Measurements from ENCODE around the gene MST1. TPM values are rescaled to one million over a fixed set of nuclear protein-coding genes. Genes with fewer than 3 reads are reported as not detected.
A peak's percentile ranks its signal among the peaks of the same experiment; 100 is the strongest.
"Not testable (repeated sequence)": the region's sequence is repeated elsewhere in the genome, so short reads cannot be mapped to it uniquely, and the experiment has no call there.

Gene MST1
- total RNA-seq, 1 donor from 2014 or later: 8.2 TPM

DNA sequence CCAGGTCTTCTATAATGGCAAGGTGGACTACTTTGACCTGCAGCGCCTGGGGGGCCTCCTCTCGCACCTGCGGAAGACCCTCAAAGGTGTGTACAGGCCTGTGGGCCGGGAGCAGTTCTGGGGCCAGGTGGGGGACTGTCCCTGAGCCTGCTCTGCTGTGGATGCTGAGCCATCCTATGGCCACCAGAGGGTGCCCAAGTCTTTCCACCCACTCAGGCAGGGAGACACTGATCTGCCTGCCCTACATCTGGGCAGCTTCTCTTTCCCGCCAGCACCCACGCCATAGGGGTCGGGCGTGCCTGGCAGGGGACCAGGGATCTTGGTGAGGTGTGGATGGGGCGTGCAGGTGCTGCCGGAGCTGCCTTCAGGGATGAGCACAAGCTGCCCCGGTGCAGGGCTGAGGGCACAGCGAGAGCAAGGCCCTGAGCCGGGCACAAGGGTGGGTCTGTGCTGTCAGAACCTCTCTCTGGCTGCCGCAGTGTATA is 14.2 kb upstream of the MST1 start:
- H3K4me3 Mint-ChIP-seq: no peak overlapping the region
- H3K27ac Mint-ChIP-seq: no peak overlapping the region
- no peaks in the 10 kb centered on the region for H3K27me3 Mint-ChIP-seq (ENCODE audit: insufficient read depth)
- peaks cover 5% of the 10 kb centered on the region for H3K36me3 Mint-ChIP-seq (ENCODE audit: low read depth)
- DNase-seq (ENCODE audit: low spot score): peak; percentile 57
- no peaks in the 10 kb centered on the region for H3K4me1 Mint-ChIP-seq (ENCODE audit: low read depth)
- H3K9me3 Mint-ChIP-seq: no peaks in the 10 kb centered on the region
- intact Hi-C loops (cut with micrococcal nuclease): loop anchor here (1.0 kb wide), 5 partner anchors 16 to 203 kb away; partner anchors contain the start of gene AMIGO3

DNA sequence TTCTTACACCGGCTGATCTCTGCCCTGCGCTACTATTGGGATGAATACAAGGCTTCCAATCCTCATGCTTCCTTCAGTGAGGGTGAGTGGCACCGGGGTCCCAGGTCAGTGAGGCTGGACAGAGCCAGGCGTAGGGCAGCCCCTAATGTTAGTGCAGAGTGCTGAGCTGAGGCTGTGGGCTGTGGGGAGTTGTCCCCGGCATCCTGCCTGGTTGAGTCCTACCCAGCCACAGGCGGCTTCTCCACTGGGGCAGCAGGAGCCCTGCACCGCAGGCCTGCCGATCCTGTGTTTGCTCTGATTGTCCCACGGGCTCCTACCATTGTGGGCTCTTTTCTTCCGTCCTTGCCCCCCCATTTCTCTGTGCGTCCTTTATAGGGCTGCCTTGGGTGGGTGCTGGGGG is 13.4 kb upstream of the MST1 start:
- Mint-ChIP-seq H3K4me3 (no peak overlapping the region), H3K4me1 (ENCODE audit: low read depth) (no peaks in the 10 kb centered on the region), H3K27me3 (ENCODE audit: insufficient read depth) (no peaks in the 10 kb centered on the region), H3K9me3 (no peaks in the 10 kb centered on the region), H3K36me3 (ENCODE audit: low read depth) (peaks cover 3% of the 10 kb centered on the region), H3K27ac (no peak overlapping the region)
- intact Hi-C loops (cut with micrococcal nuclease): loop anchor here (1.0 kb wide), 5 partner anchors 17 to 204 kb away; partner anchors contain the start of gene AMIGO3
- no peak for DNase-seq (ENCODE audit: low spot score)

DNA sequence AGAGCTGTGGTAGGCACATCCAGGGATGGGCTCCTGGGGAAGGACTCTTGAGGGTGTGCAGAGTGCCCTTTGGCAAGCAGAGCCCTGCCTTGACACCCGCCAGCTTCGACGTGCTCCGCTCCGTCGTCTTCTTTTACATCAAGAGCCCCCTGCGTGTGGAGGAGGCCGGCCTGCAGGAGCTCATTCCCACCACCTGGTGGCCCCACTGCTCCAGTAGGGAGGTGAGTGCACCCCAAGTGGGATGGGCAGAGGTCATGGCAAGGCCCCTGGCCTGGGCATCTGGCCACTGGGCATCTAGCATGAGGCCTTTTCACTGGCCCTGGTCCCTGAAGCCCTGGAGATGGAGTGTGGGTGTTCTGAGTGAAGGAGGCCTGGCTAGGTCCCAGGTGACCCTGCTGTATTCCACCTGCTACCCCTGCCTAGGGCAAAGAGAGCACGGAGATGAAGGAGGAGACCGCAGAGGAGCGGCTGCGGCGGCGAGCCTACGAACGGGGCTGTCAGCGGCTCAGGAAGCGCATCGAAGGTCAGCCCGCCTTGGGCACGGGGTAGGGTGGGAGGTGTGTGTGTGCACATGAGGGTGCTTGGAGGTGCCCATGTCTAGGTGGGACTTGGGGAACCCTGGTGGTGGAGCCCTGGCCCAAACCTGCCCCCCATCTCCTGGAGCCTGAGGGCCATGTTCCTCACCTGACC is 12.3 kb upstream of the MST1 start:
- no peak for DNase-seq (ENCODE audit: low spot score)
- Mint-ChIP-seq H3K27me3 (ENCODE audit: insufficient read depth) (no peaks in the 10 kb centered on the region), H3K27ac (no peak overlapping the region), H3K9me3 (no peaks in the 10 kb centered on the region), H3K36me3 (ENCODE audit: low read depth) (peaks cover 1% of the 10 kb centered on the region), H3K4me3 (no peak overlapping the region), H3K4me1 (ENCODE audit: low read depth) (no peaks in the 10 kb centered on the region)
- intact Hi-C loops (cut with micrococcal nuclease): no loop called here

DNA sequence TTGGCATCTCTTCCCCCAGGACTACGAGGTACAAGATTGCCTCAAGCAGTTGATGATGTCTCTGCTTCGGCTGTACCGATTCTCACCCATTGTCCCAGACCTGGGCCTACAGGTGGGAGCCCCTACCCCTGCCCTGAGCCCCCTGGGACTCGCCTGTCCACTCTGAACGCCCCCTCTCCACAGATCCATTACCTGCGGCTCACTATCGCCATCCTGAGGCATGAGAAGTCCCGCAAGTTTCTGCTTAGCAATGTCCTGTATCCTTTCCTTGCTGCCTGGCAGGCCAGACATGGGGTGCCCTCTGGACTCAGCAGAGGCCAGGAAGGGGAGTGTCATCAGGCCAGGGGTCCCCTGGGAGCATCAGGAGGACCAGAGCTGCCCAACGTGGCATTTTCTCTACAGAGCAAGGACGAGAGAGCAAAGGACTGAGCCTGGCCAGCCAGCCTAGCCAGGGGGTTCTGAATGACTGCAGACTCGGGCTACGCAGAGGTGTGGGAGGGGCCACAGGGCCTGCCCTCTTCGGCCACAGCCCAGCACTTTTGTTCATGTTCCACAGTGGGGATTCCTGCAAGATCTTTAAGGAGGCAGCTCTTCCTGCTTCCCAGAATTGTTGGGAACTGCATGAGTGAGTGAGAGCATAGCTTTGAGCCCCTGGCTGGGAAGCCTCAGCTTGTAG is 11.3 kb upstream of the MST1 start:
- Mint-ChIP-seq H3K4me3 (no peak overlapping the region), H3K36me3 (ENCODE audit: low read depth) (peaks cover 1% of the 10 kb centered on the region), H3K27me3 (ENCODE audit: insufficient read depth) (no peaks in the 10 kb centered on the region), H3K9me3 (no peaks in the 10 kb centered on the region), H3K4me1 (ENCODE audit: low read depth) (no peaks in the 10 kb centered on the region), H3K27ac (no peak overlapping the region)
- DNase-seq (ENCODE audit: low spot score): no peak
- intact Hi-C loops (cut with micrococcal nuclease): no loop called here

DNA sequence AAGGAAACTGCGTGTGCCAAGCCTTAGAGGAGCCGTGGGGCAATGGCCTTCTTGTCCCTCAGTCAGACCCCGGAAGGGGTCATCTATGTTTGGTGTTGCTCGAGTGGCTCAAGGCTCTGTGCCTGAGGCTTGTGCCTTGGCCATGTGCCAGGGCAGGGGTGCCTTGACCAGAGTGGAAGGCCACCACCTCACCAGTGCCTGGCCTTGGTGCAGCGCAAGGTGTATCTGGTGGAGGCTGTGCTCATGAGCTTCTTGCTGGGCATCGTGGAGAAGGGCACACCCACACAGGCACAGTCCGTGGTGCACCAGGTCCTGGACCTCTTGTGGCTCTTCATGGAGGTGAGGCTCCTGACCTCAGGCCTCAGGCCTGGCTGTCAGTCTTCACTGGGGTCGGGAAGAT is 10.7 kb upstream of the MST1 start:
- Mint-ChIP-seq H3K9me3 (no peaks in the 10 kb centered on the region), H3K36me3 (ENCODE audit: low read depth) (peaks cover 1% of the 10 kb centered on the region), H3K4me1 (ENCODE audit: low read depth) (no peaks in the 10 kb centered on the region), H3K27ac (no peak overlapping the region), H3K4me3 (no peak overlapping the region), H3K27me3 (ENCODE audit: insufficient read depth) (no peaks in the 10 kb centered on the region)
- no peak for DNase-seq (ENCODE audit: low spot score)
- intact Hi-C loops (cut with micrococcal nuclease): no loop called here

DNA sequence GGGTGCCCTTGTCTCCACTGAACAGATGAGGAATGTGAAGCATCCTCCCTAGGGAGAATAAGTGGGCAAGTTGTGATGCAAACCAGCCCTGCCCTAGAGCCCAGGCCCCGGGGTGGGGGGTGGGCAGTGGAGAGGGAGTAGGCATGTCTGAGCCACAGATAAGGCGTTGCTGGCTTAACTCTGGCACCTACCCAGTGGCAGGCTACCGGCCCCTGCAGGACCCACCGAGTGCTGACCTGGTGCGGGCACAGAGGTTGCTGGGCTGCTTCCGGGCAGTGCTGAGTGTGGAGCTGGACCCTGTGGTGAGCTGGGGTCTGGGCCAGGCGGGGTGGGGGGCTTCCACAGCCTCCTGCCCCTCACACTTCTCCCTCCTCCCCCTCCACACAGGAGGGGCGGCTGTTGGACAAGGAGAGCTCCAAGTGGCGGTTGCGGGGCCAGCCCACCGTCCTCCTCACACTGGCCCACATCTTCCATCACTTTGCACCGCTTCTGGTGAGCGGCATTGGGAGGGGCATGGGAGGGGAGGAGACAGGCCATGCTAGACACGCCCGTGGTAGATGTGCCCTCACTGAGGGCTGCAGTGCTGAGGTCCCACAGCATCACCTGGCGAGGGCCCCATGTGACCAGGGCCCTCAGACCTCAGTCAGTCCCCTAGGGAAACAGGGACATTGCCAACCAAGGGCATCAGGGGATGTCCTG is 10.2 kb upstream of the MST1 start:
- no peaks in the 10 kb centered on the region for H3K4me1 Mint-ChIP-seq (ENCODE audit: low read depth)
- H3K4me3 Mint-ChIP-seq: no peak overlapping the region
- no peak overlapping the region for H3K27ac Mint-ChIP-seq
- no peak for DNase-seq (ENCODE audit: low spot score)
- H3K27me3 Mint-ChIP-seq (ENCODE audit: insufficient read depth): no peaks in the 10 kb centered on the region
- H3K36me3 Mint-ChIP-seq (ENCODE audit: low read depth): peaks cover 1% of the 10 kb centered on the region
- intact Hi-C loops (cut with micrococcal nuclease): no loop called here
- H3K9me3 Mint-ChIP-seq: no peaks in the 10 kb centered on the region

DNA sequence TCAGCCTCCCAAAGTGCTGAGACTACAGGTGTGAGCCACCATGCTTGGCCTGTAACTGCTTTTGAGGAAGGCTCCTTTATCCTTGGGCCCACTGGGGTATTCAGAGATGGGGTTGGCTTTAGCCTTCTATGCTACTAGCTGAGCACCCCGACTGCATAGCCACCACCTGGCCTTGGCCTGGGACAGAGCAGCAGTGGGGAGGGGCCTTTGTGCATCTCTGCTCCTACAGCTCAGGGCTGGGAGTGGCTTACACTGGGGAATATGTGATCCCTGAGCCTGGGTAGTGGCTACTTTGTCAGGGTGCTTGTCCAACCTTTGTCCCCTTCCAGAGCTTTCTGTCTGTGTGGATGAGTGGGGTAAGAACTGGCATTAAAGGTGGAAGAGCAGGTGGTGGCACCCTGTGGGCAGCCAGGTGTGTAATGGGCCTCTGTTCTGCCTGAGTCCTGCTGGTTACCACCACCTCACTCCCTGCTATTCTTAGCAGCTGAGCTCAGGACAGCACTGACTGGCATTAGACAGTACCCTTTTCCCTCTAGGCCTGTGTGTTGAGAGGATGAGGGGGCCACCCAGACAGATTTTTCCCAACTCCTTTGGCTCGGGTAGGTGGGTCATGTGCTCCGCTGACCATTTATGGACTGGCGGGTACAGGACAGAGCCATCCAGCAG is 6.2 kb upstream of the MST1 start:
- H3K4me1 Mint-ChIP-seq (ENCODE audit: low read depth); H3K27ac Mint-ChIP-seq; H3K4me3 Mint-ChIP-seq; H3K27me3 Mint-ChIP-seq (ENCODE audit: insufficient read depth); H3K9me3 Mint-ChIP-seq; H3K36me3 Mint-ChIP-seq (ENCODE audit: low read depth); DNase-seq (ENCODE audit: low spot score); intact Hi-C loops (cut with micrococcal nuclease): not testable (repeated sequence)

DNA sequence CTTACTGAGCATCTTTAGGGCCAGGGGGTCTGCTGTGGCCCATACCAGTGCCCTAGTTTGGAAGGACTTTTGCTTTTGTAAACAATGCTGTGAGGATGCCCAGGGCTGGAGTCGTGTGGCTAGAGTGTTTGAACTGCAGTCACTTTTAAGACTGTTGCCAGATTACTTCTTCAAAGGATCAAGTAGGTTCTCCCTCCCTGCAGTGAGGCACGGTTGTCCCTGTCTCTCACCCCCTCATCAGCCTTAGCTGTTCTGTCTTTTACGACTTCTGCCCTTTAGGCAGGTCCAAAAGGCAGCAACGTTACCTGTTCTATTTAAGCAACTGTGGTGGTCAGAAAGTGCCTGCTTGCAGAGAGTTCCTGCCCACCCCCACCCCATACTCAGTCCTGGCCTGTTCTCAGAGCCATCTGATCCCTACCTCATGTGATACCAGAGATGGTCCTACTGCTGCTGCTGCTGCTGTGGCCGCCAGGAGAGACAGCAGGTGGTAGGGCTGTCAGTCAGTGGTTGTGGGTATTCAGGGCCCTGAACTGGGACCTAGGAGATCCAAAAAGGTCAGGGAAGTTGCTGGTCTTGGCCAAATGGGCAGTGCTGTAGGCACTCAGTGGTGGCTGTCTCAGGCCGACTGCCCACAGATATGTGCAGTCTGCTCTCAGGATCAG is 5.3 kb upstream of the MST1 start:
- DNase-seq (ENCODE audit: low spot score); H3K9me3 Mint-ChIP-seq; intact Hi-C loops (cut with micrococcal nuclease); H3K36me3 Mint-ChIP-seq (ENCODE audit: low read depth); H3K27me3 Mint-ChIP-seq (ENCODE audit: insufficient read depth); H3K27ac Mint-ChIP-seq; H3K4me3 Mint-ChIP-seq: not testable (repeated sequence)
- peaks cover 15% of the 10 kb centered on the region for H3K4me1 Mint-ChIP-seq (ENCODE audit: low read depth)

DNA sequence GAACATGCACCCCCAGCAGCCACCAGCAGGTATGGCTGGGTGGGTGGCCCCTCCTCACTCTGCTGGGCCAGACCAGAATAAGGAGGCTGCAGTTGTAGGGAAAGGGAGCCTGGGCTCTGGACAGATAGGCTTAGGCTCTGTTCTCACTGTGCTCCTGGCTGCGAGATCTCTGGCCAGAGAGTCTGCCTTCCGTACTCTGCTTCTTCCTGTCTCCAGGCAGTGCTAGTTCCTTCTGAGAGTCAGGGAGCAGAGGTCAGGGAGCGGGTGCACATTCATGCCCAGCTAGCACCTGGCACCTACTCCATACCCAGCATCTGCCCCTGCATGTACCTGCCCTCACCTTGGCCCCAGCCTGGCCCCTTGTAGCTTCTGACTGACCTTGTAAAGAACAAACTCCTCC is 2.2 kb upstream of the MST1 start:
- H3K9me3 Mint-ChIP-seq; intact Hi-C loops (cut with micrococcal nuclease); H3K4me3 Mint-ChIP-seq; H3K27ac Mint-ChIP-seq; H3K27me3 Mint-ChIP-seq (ENCODE audit: insufficient read depth); DNase-seq (ENCODE audit: low spot score); H3K36me3 Mint-ChIP-seq (ENCODE audit: low read depth): not testable (repeated sequence)
- H3K4me1 Mint-ChIP-seq (ENCODE audit: low read depth): peaks cover 21% of the 10 kb centered on the region

DNA sequence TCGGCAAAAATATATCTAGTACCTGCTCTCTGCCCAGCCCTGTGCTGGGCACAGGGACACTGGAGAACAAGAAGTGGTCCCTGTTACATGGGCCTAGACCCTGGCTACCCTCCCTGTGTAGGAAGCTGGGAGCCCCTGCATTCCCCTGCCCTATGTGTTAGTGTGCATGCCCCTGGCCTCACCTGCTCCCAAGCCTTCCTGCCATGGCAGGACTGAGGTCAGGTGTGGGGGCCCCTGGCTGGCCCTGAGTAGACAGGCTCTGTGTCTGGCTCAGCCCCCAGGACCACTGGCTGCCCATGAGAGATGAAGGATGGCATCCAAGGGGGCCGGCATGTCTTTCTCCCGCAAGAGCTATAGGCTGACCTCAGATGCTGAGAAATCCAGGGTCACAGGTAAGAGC is 1.6 kb upstream of the MST1 start:
- H3K27ac Mint-ChIP-seq; H3K36me3 Mint-ChIP-seq (ENCODE audit: low read depth); H3K27me3 Mint-ChIP-seq (ENCODE audit: insufficient read depth); intact Hi-C loops (cut with micrococcal nuclease); DNase-seq (ENCODE audit: low spot score); H3K9me3 Mint-ChIP-seq: not testable (repeated sequence)
- Mint-ChIP-seq H3K4me3 (peak overlapping the region; percentile 97), H3K4me1 (ENCODE audit: low read depth) (peaks cover 21% of the 10 kb centered on the region)

DNA sequence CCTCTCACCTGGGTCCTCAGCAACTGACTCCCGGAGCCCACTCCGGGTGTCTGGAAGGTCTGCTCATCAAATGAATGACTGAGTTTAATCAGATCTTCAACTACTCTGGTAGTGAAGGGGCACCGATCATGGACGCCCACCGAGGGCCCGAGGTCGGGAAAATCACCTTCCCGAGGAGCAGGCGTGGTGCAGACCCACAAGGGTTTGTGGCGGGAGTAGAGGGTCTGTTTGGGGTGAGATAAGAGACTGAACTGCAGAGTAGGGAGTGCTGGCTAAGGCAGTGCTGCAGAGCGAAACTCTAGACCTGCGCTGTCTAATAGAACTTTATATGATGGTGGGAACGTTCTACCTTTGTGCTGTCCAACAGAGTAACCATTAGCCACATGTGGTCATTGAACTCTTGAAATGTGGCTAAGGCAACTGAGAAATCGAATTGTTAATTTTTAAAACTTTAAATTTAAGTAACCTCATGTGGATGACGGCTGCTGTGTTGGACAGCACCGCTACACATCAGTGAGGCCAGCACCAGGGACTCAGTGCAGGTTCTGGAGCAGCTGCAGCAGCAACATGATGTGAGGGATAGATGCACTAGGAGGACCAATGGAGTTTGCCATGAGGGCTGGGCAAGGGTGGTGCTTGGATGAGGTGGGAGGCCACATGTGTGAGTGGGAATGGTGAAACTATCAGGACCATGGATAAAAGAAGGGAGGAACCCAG is 792 bp upstream of the MST1 start:
- Mint-ChIP-seq H3K4me3 (peak overlapping the region; percentile 97), H3K27ac (peak overlapping the region; percentile 91), H3K4me1 (ENCODE audit: low read depth) (peaks cover 21% of the 10 kb centered on the region)
- not testable (repeated sequence) for H3K36me3 Mint-ChIP-seq (ENCODE audit: low read depth); H3K9me3 Mint-ChIP-seq; H3K27me3 Mint-ChIP-seq (ENCODE audit: insufficient read depth); DNase-seq (ENCODE audit: low spot score)
- intact Hi-C loops (cut with micrococcal nuclease): loop anchor here (1.0 to 5.0 kb wide), 4 partner anchors 16 to 598 kb away; partner anchors contain the start of genes AMIGO3, APEH, QRICH1 and TRAIP
